Measurements from ENCODE around the gene LACTBL1. TPM values are rescaled to one million over a fixed set of nuclear protein-coding genes. Genes with fewer than 3 reads are reported as not detected.
"Not testable (repeated sequence)": the region's sequence is repeated elsewhere in the genome, so short reads cannot be mapped to it uniquely, and the experiment has no call there.

Gene LACTBL1
- total and polyA plus RNA-seq, 2 donors = not detected

GRCh38 chr1:23008901-23009300, 36.2 kb upstream of the LACTBL1 start:
- H3K9me3 ChIP-seq (ENCODE audit: control insufficient read depth in 2 of 2, insufficient read depth in 1 of 2, low read length in 1 of 2) = no peaks in the 10 kb centered on the region
- H3K36me3 ChIP-seq (ENCODE audit: control insufficient read depth in 2 of 2, insufficient read depth in 2 of 2, low read length in 1 of 2) = no peaks in the 10 kb centered on the region
- H3K4me3 ChIP-seq (ENCODE audit: low read length in 2 of 2) = no peak overlapping the region
- WGBS = 95% methylated on average over 2 of the region's 2 CpGs
- no peaks in the 10 kb centered on the region for H3K4me1 ChIP-seq (ENCODE audit: control insufficient read depth in 2 of 2, insufficient read depth in 2 of 2, low read length in 2 of 2)
- no peaks in the 10 kb centered on the region for H3K27me3 ChIP-seq (ENCODE audit: control insufficient read depth in 2 of 2, insufficient read depth in 1 of 2, low read length in 1 of 2)
- DNase-seq (ENCODE audit: low read depth in 6 of 9, low spot score in 9 of 9) = no peak
- H3K27ac ChIP-seq (ENCODE audit: low read depth in 1 of 2, low read length in 1 of 2) = no peak overlapping the region

- H3K27ac ChIP-seq (ENCODE audit: low read depth in 1 of 2, low read length in 1 of 2) = no peak overlapping the region
- no peaks in the 10 kb centered on the region for H3K36me3 ChIP-seq (ENCODE audit: control insufficient read depth in 2 of 2, insufficient read depth in 2 of 2, low read length in 1 of 2)
- no peaks in the 10 kb centered on the region for H3K9me3 ChIP-seq (ENCODE audit: control insufficient read depth in 2 of 2, insufficient read depth in 1 of 2, low read length in 1 of 2)
- no peaks in the 10 kb centered on the region for H3K27me3 ChIP-seq (ENCODE audit: control insufficient read depth in 2 of 2, insufficient read depth in 1 of 2, low read length in 1 of 2)
- DNase-seq (ENCODE audit: low read depth in 6 of 9, low spot score in 9 of 9) = no peak
- WGBS = 96% methylated on average over 4 of the region's 4 CpGs
- H3K4me1 ChIP-seq (ENCODE audit: control insufficient read depth in 2 of 2, insufficient read depth in 2 of 2, low read length in 2 of 2) = no peaks in the 10 kb centered on the region
- no peak overlapping the region for H3K4me3 ChIP-seq (ENCODE audit: low read length in 2 of 2)
These were observed 34.4 kb upstream of the LACTBL1 start for GRCh38 chr1:23007106-23007505.

- H3K27me3 ChIP-seq (ENCODE audit: control insufficient read depth in 2 of 2, insufficient read depth in 1 of 2, low read length in 1 of 2); H3K9me3 ChIP-seq (ENCODE audit: control insufficient read depth in 2 of 2, insufficient read depth in 1 of 2, low read length in 1 of 2); DNase-seq (ENCODE audit: low read depth in 6 of 9, low spot score in 9 of 9); H3K4me1 ChIP-seq (ENCODE audit: control insufficient read depth in 2 of 2, insufficient read depth in 2 of 2, low read length in 2 of 2); H3K27ac ChIP-seq (ENCODE audit: low read depth in 1 of 2, low read length in 1 of 2); H3K4me3 ChIP-seq (ENCODE audit: low read length in 2 of 2); H3K36me3 ChIP-seq (ENCODE audit: control insufficient read depth in 2 of 2, insufficient read depth in 2 of 2, low read length in 1 of 2): not testable (repeated sequence)
- 92% methylated on average over 3 of the region's 3 CpGs for WGBS
These were observed 32.1 kb upstream of the LACTBL1 start for GRCh38 chr1:23004769-23005168.

GRCh38 chr1:23004112-23004511, 31.4 kb upstream of the LACTBL1 start:
- no peak overlapping the region for H3K4me3 ChIP-seq (ENCODE audit: low read length in 2 of 2)
- no peak overlapping the region for H3K27ac ChIP-seq (ENCODE audit: low read depth in 1 of 2, low read length in 1 of 2)
- H3K4me1 ChIP-seq (ENCODE audit: control insufficient read depth in 2 of 2, insufficient read depth in 2 of 2, low read length in 2 of 2) = no peaks in the 10 kb centered on the region
- no peaks in the 10 kb centered on the region for H3K36me3 ChIP-seq (ENCODE audit: control insufficient read depth in 2 of 2, insufficient read depth in 2 of 2, low read length in 1 of 2)
- no peaks in the 10 kb centered on the region for H3K9me3 ChIP-seq (ENCODE audit: control insufficient read depth in 2 of 2, insufficient read depth in 1 of 2, low read length in 1 of 2)
- no peak for DNase-seq (ENCODE audit: low read depth in 6 of 9, low spot score in 9 of 9)
- H3K27me3 ChIP-seq (ENCODE audit: control insufficient read depth in 2 of 2, insufficient read depth in 1 of 2, low read length in 1 of 2) = no peaks in the 10 kb centered on the region
- WGBS = 92% methylated on average over 3 of the region's 3 CpGs

GRCh38 chr1:23002218-23002617, 29.6 kb upstream of the LACTBL1 start:
- not testable (repeated sequence) for H3K4me1 ChIP-seq (ENCODE audit: control insufficient read depth in 2 of 2, insufficient read depth in 2 of 2, low read length in 2 of 2); DNase-seq (ENCODE audit: low read depth in 6 of 9, low spot score in 9 of 9); H3K27ac ChIP-seq (ENCODE audit: low read depth in 1 of 2, low read length in 1 of 2); H3K27me3 ChIP-seq (ENCODE audit: control insufficient read depth in 2 of 2, insufficient read depth in 1 of 2, low read length in 1 of 2); H3K36me3 ChIP-seq (ENCODE audit: control insufficient read depth in 2 of 2, insufficient read depth in 2 of 2, low read length in 1 of 2); H3K4me3 ChIP-seq (ENCODE audit: low read length in 2 of 2); H3K9me3 ChIP-seq (ENCODE audit: control insufficient read depth in 2 of 2, insufficient read depth in 1 of 2, low read length in 1 of 2)
- WGBS = 97% methylated on average over 7 of the region's 7 CpGs

GRCh38 chr1:23000133-23000532, 27.5 kb upstream of the LACTBL1 start:
- H3K36me3 ChIP-seq (ENCODE audit: control insufficient read depth in 2 of 2, insufficient read depth in 2 of 2, low read length in 1 of 2); DNase-seq (ENCODE audit: low read depth in 6 of 9, low spot score in 9 of 9); H3K27ac ChIP-seq (ENCODE audit: low read depth in 1 of 2, low read length in 1 of 2); H3K27me3 ChIP-seq (ENCODE audit: control insufficient read depth in 2 of 2, insufficient read depth in 1 of 2, low read length in 1 of 2); H3K4me3 ChIP-seq (ENCODE audit: low read length in 2 of 2); H3K4me1 ChIP-seq (ENCODE audit: control insufficient read depth in 2 of 2, insufficient read depth in 2 of 2, low read length in 2 of 2); H3K9me3 ChIP-seq (ENCODE audit: control insufficient read depth in 2 of 2, insufficient read depth in 1 of 2, low read length in 1 of 2): not testable (repeated sequence)
- WGBS = 98% methylated on average over 3 of the region's 3 CpGs

GRCh38 chr1:22997528-22997927, 24.9 kb upstream of the LACTBL1 start:
- not testable (repeated sequence) for DNase-seq (ENCODE audit: low read depth in 6 of 9, low spot score in 9 of 9); H3K27me3 ChIP-seq (ENCODE audit: control insufficient read depth in 2 of 2, insufficient read depth in 1 of 2, low read length in 1 of 2); H3K27ac ChIP-seq (ENCODE audit: low read depth in 1 of 2, low read length in 1 of 2); H3K9me3 ChIP-seq (ENCODE audit: control insufficient read depth in 2 of 2, insufficient read depth in 1 of 2, low read length in 1 of 2); H3K4me1 ChIP-seq (ENCODE audit: control insufficient read depth in 2 of 2, insufficient read depth in 2 of 2, low read length in 2 of 2); H3K4me3 ChIP-seq (ENCODE audit: low read length in 2 of 2); H3K36me3 ChIP-seq (ENCODE audit: control insufficient read depth in 2 of 2, insufficient read depth in 2 of 2, low read length in 1 of 2)
- 94% methylated on average over 5 of the region's 5 CpGs for WGBS

GRCh38 chr1:22995774-22996173, 23.1 kb upstream of the LACTBL1 start:
- Histone ChIP-seq H3K4me1 (ENCODE audit: control insufficient read depth in 2 of 2, insufficient read depth in 2 of 2, low read length in 2 of 2) (no peaks in the 10 kb centered on the region), H3K4me3 (ENCODE audit: low read length in 2 of 2) (no peak overlapping the region), H3K27ac (ENCODE audit: low read depth in 1 of 2, low read length in 1 of 2) (no peak overlapping the region), H3K36me3 (ENCODE audit: control insufficient read depth in 2 of 2, insufficient read depth in 2 of 2, low read length in 1 of 2) (no peaks in the 10 kb centered on the region), H3K9me3 (ENCODE audit: control insufficient read depth in 2 of 2, insufficient read depth in 1 of 2, low read length in 1 of 2) (no peaks in the 10 kb centered on the region), H3K27me3 (ENCODE audit: control insufficient read depth in 2 of 2, insufficient read depth in 1 of 2, low read length in 1 of 2) (no peaks in the 10 kb centered on the region)
- no peak for DNase-seq (ENCODE audit: low read depth in 6 of 9, low spot score in 9 of 9)

GRCh38 chr1:22993220-22993795, 20.6 kb upstream of the LACTBL1 start:
- DNase-seq (ENCODE audit: low read depth in 6 of 9, low spot score in 9 of 9); H3K4me1 ChIP-seq (ENCODE audit: control insufficient read depth in 2 of 2, insufficient read depth in 2 of 2, low read length in 2 of 2); H3K4me3 ChIP-seq (ENCODE audit: low read length in 2 of 2); H3K27me3 ChIP-seq (ENCODE audit: control insufficient read depth in 2 of 2, insufficient read depth in 1 of 2, low read length in 1 of 2); H3K27ac ChIP-seq (ENCODE audit: low read depth in 1 of 2, low read length in 1 of 2); H3K9me3 ChIP-seq (ENCODE audit: control insufficient read depth in 2 of 2, insufficient read depth in 1 of 2, low read length in 1 of 2); H3K36me3 ChIP-seq (ENCODE audit: control insufficient read depth in 2 of 2, insufficient read depth in 2 of 2, low read length in 1 of 2): not testable (repeated sequence)
- 88% methylated on average over 6 of the region's 6 CpGs for WGBS

- H3K27me3 ChIP-seq (ENCODE audit: control insufficient read depth in 2 of 2, insufficient read depth in 1 of 2, low read length in 1 of 2); DNase-seq (ENCODE audit: low read depth in 6 of 9, low spot score in 9 of 9); H3K4me1 ChIP-seq (ENCODE audit: control insufficient read depth in 2 of 2, insufficient read depth in 2 of 2, low read length in 2 of 2); H3K4me3 ChIP-seq (ENCODE audit: low read length in 2 of 2); H3K36me3 ChIP-seq (ENCODE audit: control insufficient read depth in 2 of 2, insufficient read depth in 2 of 2, low read length in 1 of 2); H3K9me3 ChIP-seq (ENCODE audit: control insufficient read depth in 2 of 2, insufficient read depth in 1 of 2, low read length in 1 of 2); H3K27ac ChIP-seq (ENCODE audit: low read depth in 1 of 2, low read length in 1 of 2): not testable (repeated sequence)
- WGBS = 95% methylated on average over 3 of the region's 3 CpGs
These were observed 19.7 kb upstream of the LACTBL1 start for GRCh38 chr1:22992384-22992783.

Data from thymus (tissue), 11 donors.